ENCODE measurements around the gene VNN1. TPM values are rescaled to one million over a fixed set of nuclear protein-coding genes. Genes with fewer than 3 reads are reported as not detected.
"Not testable (repeated sequence)": the region's sequence is repeated elsewhere in the genome, so short reads cannot be mapped to it uniquely, and the experiment has no call there.

The VNN1 gene
- total RNA-seq, 1 donor from 2014 or later = not detected

- DNase-seq = no peak
Measured at GRCh38 chr6:132725471-132725870, 11.6 kb upstream of the VNN1 start.

- no peak for DNase-seq
Measured at GRCh38 chr6:132719736-132720448, 6.0 kb upstream of the VNN1 start.

GRCh38 chr6:132715881-132716637 is 2.2 kb upstream of the VNN1 start:
- DNase-seq = no peak

GRCh38 chr6:132715204-132715603 is 1.3 kb upstream of the VNN1 start:
- peak; percentile 48 for DNase-seq

GRCh38 chr6:132714160-132714559 is 305 bp upstream of the VNN1 start:
- no peak for DNase-seq

GRCh38 chr6:132712366-132712765 is 1.5 kb downstream of the VNN1 start:
- DNase-seq = peak; percentile 2

- no peak for DNase-seq
Measured at GRCh38 chr6:132708771-132709170, 5.1 kb downstream of the VNN1 start.

- no peak for DNase-seq
Measured at GRCh38 chr6:132708002-132708401, 5.9 kb downstream of the VNN1 start.

- not testable (repeated sequence) for DNase-seq
Measured at GRCh38 chr6:132706756-132707155, 7.1 kb downstream of the VNN1 start.

GRCh38 chr6:132703936-132704335 is 9.9 kb downstream of the VNN1 start:
- DNase-seq = no peak

- no peak for DNase-seq
Measured at GRCh38 chr6:132698608-132699007, 15.2 kb downstream of the VNN1 start.

GRCh38 chr6:132695773-132696172 is 18.1 kb downstream of the VNN1 start:
- DNase-seq = peak; percentile 15

GRCh38 chr6:132693478-132693877 is 20.4 kb downstream of the VNN1 start:
- no peak for DNase-seq

- DNase-seq = no peak
Measured at GRCh38 chr6:132690678-132691077, 23.2 kb downstream of the VNN1 start.

- DNase-seq = peak; percentile 15
Measured at GRCh38 chr6:132687306-132687705, 26.5 kb downstream of the VNN1 start.

- DNase-seq = no peak
Measured at GRCh38 chr6:132686531-132686930, 27.3 kb downstream of the VNN1 start.

- DNase-seq = no peak
Measured at GRCh38 chr6:132685009-132685408, 28.8 kb downstream of the VNN1 start.

- no peak for DNase-seq
Measured at GRCh38 chr6:132684272-132684671, 29.6 kb downstream of the VNN1 start.

- no peak for DNase-seq
Measured at GRCh38 chr6:132683543-132683942, 30.3 kb downstream of the VNN1 start.

GRCh38 chr6:132679094-132679493 is 34.8 kb downstream of the VNN1 start:
- not testable (repeated sequence) for DNase-seq

- no peak for DNase-seq
Measured at GRCh38 chr6:132675749-132676148, 38.1 kb downstream of the VNN1 start.

GRCh38 chr6:132675002-132675401 is 38.9 kb downstream of the VNN1 start:
- no peak for DNase-seq

- DNase-seq = no peak
Measured at GRCh38 chr6:132673376-132674094, 40.3 kb downstream of the VNN1 start.

- no peak for DNase-seq
Measured at GRCh38 chr6:132671295-132671694, 42.6 kb downstream of the VNN1 start.

All from dermis blood vessel endothelial cell (primary cell).